Measurements from ENCODE around the gene BNC2. TPM values are rescaled to one million over a fixed set of nuclear protein-coding genes. Genes with fewer than 3 reads are reported as not detected.

BNC2 gene
- total RNA-seq, 2 experiments from 2014 or later, result not detected

- Mint-ChIP-seq H3K9me3 (peaks cover 3% of the 10 kb centered on the region), H3K4me1 (ENCODE audit: low read depth) (no peaks in the 10 kb centered on the region), H3K36me3 (ENCODE audit: low read depth) (no peaks in the 10 kb centered on the region), H3K27ac (no peak overlapping the region), H3K27me3 (no peaks in the 10 kb centered on the region), H3K4me3 (no peak overlapping the region)
- DNase-seq (no peak), ATAC-seq (ENCODE audit: poor library complexity) (no peak)
- ChIA-PET POLR2A (no interaction called here), CTCF (no interaction called here)
- no peak for TF ChIP-seq CTCF (IDR thresholded peaks at IDR 0.05)
- no peaks in the 10 kb centered on the region for H3K27me3 ChIP-seq (ENCODE audit: control insufficient read depth in 1 of 2, insufficient read depth in 2 of 2, low read length in 2 of 2)
- no peaks in the 10 kb centered on the region for H3K4me1 ChIP-seq (ENCODE audit: insufficient read depth, low read length)
- no peak overlapping the region for H3K27ac ChIP-seq (ENCODE audit: low read depth in 1 of 2, low read length in 2 of 2)
- H3K36me3 ChIP-seq (ENCODE audit: insufficient read depth, low read length), result no peaks in the 10 kb centered on the region
- intact Hi-C loops (cut with DNase I, micrococcal nuclease), result no loop called here
- H3K4me3 ChIP-seq (ENCODE audit: low read length), result no peak overlapping the region
- H3K9me3 ChIP-seq (ENCODE audit: control insufficient read depth in 1 of 2, insufficient read depth in 1 of 2, low read length in 2 of 2), result peaks cover 0 to 21% of the 10 kb centered on the region in 2 experiments
Observed at GRCh38 chr9:16386007-16386826, 484.3 kb downstream of the BNC2 start.

GRCh38 chr9:16385590-16385989, 484.9 kb downstream of the BNC2 start:
- DNase-seq, result no peak
- ChIA-PET CTCF (no interaction called here), POLR2A (no interaction called here)
- no peak for TF ChIP-seq CTCF (IDR thresholded peaks at IDR 0.05)
- intact Hi-C loops (cut with DNase I, micrococcal nuclease), result no loop called here
- no peak for ATAC-seq (ENCODE audit: poor library complexity)
- no peak overlapping the region for H3K27ac ChIP-seq (ENCODE audit: low read depth in 1 of 2, low read length in 2 of 2)
- no peaks in the 10 kb centered on the region for H3K4me1 ChIP-seq (ENCODE audit: insufficient read depth, low read length)
- Mint-ChIP-seq H3K4me3 (no peak overlapping the region), H3K9me3 (peaks cover 3% of the 10 kb centered on the region), H3K27me3 (no peaks in the 10 kb centered on the region), H3K4me1 (ENCODE audit: low read depth) (no peaks in the 10 kb centered on the region), H3K27ac (no peak overlapping the region), H3K36me3 (ENCODE audit: low read depth) (no peaks in the 10 kb centered on the region)
- no peaks in the 10 kb centered on the region for H3K27me3 ChIP-seq (ENCODE audit: control insufficient read depth in 1 of 2, insufficient read depth in 2 of 2, low read length in 2 of 2)
- H3K9me3 ChIP-seq (ENCODE audit: control insufficient read depth in 1 of 2, insufficient read depth in 1 of 2, low read length in 2 of 2), result peaks cover 0 to 21% of the 10 kb centered on the region in 2 experiments
- H3K36me3 ChIP-seq (ENCODE audit: insufficient read depth, low read length), result no peaks in the 10 kb centered on the region
- H3K4me3 ChIP-seq (ENCODE audit: low read length), result no peak overlapping the region

- Histone ChIP-seq H3K36me3 (ENCODE audit: insufficient read depth, low read length) (no peaks in the 10 kb centered on the region), H3K27me3 (ENCODE audit: control insufficient read depth in 1 of 2, insufficient read depth in 2 of 2, low read length in 2 of 2) (no peaks in the 10 kb centered on the region), H3K9me3 (ENCODE audit: control insufficient read depth in 1 of 2, insufficient read depth in 1 of 2, low read length in 2 of 2) (peaks cover 0 to 19% of the 10 kb centered on the region in 2 experiments), H3K27ac (ENCODE audit: low read depth in 1 of 2, low read length in 2 of 2) (no peak overlapping the region), H3K4me1 (ENCODE audit: insufficient read depth, low read length) (no peaks in the 10 kb centered on the region), H3K4me3 (ENCODE audit: low read length) (no peak overlapping the region)
- DNase-seq (no peak), ATAC-seq (ENCODE audit: poor library complexity) (no peak)
- Mint-ChIP-seq H3K36me3 (ENCODE audit: low read depth) (no peaks in the 10 kb centered on the region), H3K9me3 (peaks cover 3% of the 10 kb centered on the region), H3K4me1 (ENCODE audit: low read depth) (no peaks in the 10 kb centered on the region), H3K4me3 (no peak overlapping the region), H3K27ac (no peak overlapping the region), H3K27me3 (no peaks in the 10 kb centered on the region)
- ChIA-PET CTCF (no interaction called here), POLR2A (no interaction called here)
- intact Hi-C loops (cut with DNase I, micrococcal nuclease), result no loop called here
- no peak for TF ChIP-seq CTCF (IDR thresholded peaks at IDR 0.05)
Observed at GRCh38 chr9:16384993-16385392, 485.5 kb downstream of the BNC2 start.
